GM06990 (cell line): ENCODE results near the gene CYP27B1.
"Not testable (repeated sequence)": the region's sequence is repeated elsewhere in the genome, so short reads cannot be mapped to it uniquely, and the experiment has no call there.

Experiments used
- DNase-seq: peaks from one replicate; pipeline ENCODE4 v3.0.0-alpha.2; 2011; ENCODE audit not compliant: insufficient read length; ENCODE audit errors: extremely low read depth
- H3K27me3 ChIP-seq: replicated peaks from 2 replicates; pipeline ENCODE4 v1.6.0; 2011; ENCODE audit warnings: low read length; ENCODE audit not compliant: control insufficient read depth, insufficient read depth
- H3K36me3 ChIP-seq: 2 replicates; pipeline ENCODE4 v1.5.1; 2011; ENCODE audit warnings: low read length; ENCODE audit not compliant: control insufficient read depth, insufficient read depth
- H3K4me3 ChIP-seq: replicated peaks from 2 replicates; pipeline ENCODE4 v1.5.1; 2011; ENCODE audit warnings: low read depth, mild to moderate bottlenecking, control low read depth, low read length
- TF ChIP-seq, protein P1 (sequence below): IDR thresholded peaks from 2 replicates; pipeline ENCODE4 v1.5.1; 2011; ENCODE audit warnings: low read length, control low read depth, mild to moderate bottlenecking, inconsistent platforms; ENCODE audit not compliant: insufficient read depth, poor library complexity, severe bottlenecking

The CYP27B1 gene

GRCh38 chr12:57724003-57724935 lies 42.6 kb downstream of the CYP27B1 start:
- H3K36me3 ChIP-seq, result peaks cover 36% of the 10 kb centered on the region
- DNase-seq, result no peak
- TF ChIP-seq, protein P1, sequence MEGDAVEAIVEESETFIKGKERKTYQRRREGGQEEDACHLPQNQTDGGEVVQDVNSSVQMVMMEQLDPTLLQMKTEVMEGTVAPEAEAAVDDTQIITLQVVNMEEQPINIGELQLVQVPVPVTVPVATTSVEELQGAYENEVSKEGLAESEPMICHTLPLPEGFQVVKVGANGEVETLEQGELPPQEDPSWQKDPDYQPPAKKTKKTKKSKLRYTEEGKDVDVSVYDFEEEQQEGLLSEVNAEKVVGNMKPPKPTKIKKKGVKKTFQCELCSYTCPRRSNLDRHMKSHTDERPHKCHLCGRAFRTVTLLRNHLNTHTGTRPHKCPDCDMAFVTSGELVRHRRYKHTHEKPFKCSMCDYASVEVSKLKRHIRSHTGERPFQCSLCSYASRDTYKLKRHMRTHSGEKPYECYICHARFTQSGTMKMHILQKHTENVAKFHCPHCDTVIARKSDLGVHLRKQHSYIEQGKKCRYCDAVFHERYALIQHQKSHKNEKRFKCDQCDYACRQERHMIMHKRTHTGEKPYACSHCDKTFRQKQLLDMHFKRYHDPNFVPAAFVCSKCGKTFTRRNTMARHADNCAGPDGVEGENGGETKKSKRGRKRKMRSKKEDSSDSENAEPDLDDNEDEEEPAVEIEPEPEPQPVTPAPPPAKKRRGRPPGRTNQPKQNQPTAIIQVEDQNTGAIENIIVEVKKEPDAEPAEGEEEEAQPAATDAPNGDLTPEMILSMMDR, result no peak
- no peaks in the 10 kb centered on the region for H3K27me3 ChIP-seq
- no peak overlapping the region for H3K4me3 ChIP-seq

DNA sequence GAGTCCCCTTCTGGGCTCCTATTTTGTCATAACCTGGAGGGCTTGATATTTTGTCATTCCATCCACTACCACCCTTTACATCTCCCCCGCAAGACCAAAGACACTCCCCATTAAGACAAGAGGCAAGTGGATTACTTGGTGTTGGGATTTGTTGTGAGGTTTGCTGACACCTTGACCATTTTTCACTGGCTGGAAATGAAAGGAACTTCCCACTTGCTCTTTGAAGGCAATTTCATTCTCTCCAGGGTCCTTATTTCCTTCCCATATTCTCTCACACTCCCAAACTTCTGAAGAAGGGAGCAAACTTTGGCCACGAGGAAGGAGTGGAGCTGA lies 43.3 kb downstream of the CYP27B1 start:
- Histone ChIP-seq H3K36me3 (peaks cover 39% of the 10 kb centered on the region), H3K27me3 (no peaks in the 10 kb centered on the region), H3K4me3 (no peak overlapping the region)
- DNase-seq, result no peak
- TF ChIP-seq, protein P1, result no peak

GRCh38 chr12:57722716-57723629 lies 43.9 kb downstream of the CYP27B1 start:
- TF ChIP-seq, protein P1, result no peak
- Histone ChIP-seq H3K4me3 (no peak overlapping the region), H3K27me3 (no peaks in the 10 kb centered on the region), H3K36me3 (peaks cover 44% of the 10 kb centered on the region)
- DNase-seq, result no peak

DNA sequence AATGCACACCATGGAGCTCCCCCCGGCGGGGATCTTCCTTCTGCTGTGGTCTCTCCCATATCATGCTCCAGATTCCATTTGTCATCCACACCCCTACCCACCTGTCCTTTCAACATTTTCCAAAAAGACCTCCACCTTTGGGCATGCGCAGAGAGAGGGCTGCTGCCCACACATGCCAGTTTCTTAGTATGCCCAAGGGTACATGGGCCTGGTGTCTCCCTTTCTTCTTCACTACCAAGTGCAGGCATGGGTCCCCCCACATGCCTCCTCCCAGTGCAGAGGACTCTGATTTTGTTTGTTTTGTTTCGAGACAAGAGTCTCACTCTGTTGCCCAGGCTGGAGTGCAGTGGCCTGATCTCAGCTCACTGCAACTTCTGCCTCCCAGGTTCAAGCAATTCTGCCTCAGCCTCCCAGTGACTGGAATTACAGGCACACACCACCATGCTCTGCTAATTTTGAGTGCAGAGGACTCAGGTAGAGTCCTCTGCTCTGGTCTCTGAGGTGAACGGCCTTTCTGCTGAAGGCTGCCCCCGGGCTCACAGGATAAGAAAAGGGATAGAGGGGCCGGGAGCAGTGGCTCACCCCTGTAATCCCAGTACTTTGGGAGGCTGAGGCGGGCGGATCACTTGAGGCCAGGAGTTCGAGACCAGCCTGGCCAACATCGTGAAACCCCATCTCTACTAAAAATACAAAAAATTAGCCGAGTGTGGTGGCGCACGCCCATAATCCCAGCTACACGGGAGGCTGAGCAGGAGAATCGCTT lies 44.9 kb downstream of the CYP27B1 start:
- DNase-seq, H3K4me3 ChIP-seq, H3K27me3 ChIP-seq: not testable (repeated sequence)
- H3K36me3 ChIP-seq, result peaks cover 38% of the 10 kb centered on the region

DNA sequence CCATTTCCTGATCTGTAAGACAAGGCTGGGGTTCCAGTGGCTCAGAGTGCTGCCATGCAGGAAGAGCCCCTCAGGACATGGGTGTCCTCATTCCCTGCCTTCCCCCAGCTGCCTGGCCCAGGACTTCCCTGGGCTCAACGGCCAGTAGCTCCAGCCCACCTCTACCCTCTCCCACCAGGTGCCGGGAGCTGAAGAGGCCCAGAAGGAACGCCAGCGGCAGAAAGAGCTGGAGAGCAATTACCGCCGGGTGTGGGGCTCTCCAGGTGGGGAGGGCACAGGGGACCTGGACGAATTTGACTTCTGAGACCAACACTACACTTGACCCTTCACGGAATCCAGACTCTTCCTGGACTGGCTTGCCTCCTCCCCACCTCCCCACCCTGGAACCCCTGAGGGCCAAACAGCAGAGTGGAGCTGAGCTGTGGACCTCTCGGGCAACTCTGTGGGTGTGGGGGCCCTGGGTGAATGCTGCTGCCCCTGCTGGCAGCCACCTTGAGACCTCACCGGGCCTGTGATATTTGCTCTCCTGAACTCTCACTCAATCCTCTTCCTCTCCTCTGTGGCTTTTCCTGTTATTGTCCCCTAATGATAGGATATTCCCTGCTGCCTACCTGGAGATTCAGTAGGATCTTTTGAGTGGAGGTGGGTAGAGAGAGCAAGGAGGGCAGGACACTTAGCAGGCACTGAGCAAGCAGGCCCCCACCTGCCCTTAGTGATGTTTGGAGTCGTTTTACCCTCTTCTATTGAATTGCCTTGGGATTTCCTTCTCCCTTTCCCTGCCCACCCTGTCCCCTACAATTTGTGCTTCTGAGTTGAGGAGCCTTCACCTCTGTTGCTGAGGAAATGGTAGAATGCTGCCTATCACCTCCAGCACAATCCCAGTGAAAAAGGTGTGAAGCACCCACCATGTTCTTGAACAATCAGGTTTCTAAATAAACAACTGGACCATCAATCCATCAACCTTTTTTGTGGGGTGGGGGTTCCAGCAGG lies 46.0 kb downstream of the CYP27B1 start:
- Histone ChIP-seq H3K27me3 (no peaks in the 10 kb centered on the region), H3K4me3 (no peak overlapping the region), H3K36me3 (peaks cover 38% of the 10 kb centered on the region)
- DNase-seq, result no peak
- TF ChIP-seq, protein P1, result no peak
